GM18526 (cell line): ENCODE results near the gene UGT1A8.

ENCODE experiments used
- POLR2A ChIP-seq: IDR thresholded peaks from 3 replicates; pipeline ENCODE4 v1.6.1; 2011; ENCODE audit not compliant: insufficient read length; ENCODE audit errors: extremely low read depth

UGT1A8 gene

DNA sequence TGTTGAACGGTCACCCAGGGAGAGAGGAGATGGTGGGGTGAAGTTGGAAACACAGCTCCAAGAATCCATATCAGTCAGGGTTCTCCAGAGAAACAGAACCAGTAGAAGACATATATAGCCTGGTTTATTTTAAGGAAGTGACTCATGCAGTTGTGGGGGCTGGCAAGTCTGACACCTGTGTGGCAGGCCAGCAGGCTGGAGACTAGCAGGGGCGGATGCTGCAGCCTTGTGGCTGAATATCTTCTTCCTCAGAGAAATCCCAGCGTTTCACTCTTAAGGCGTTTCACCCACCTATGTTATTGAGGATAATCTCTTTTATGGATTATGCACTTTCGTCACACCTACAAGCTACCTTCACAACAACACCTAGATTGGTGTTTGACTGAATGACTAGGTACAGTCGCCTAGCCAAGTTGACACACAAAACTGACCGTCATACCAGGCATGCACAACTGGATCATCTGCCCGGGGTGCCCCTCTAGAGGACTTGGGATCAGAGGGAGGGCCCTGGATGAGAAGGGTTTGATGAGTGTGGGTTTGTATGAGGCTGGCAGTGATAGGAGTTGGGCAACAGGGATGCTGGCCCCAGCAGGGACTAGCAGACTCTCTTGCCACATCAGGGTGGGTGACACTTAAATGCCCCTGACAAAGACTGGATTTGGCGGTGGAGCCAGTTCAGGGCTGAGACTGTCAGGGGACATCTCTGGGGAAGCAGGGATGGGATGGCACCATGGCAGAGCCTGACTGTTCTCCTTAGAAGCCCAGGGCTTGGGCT lies 184.1 kb downstream of the UGT1A8 start:
- no peak for TF ChIP-seq POLR2A

GRCh38 chr2:233802132-233802815 lies 184.8 kb downstream of the UGT1A8 start:
- TF ChIP-seq POLR2A = no peak

DNA sequence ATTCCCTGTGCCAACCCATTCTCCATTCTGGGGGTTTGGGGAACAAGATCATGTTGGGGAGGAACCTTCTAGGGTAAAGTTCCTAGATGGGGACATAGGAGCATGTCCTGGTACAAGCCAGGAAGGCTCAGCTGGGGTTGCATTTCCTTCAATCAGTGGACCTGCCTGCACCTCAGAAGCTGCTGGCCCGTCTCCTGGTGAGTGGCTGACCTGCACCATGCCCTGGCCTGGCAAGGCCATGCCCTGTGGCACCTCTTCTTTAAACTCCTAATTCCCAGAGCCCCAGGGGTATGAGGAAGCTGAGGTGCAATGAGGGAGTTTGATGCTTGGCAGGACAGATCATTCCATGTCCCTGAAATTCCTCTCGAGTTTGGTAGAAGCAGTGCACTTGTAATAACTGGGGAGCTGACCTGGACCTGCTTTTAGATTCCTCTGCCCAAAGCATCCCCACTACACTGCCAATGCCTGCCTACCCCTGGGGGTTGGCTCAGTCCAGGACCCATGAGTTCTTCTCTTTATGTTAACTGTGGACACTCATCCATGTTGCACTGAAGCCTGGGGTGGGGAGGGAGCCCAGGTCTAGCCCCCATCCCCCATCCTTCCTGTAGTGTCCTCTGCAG lies 186.0 kb downstream of the UGT1A8 start:
- no peak for TF ChIP-seq POLR2A

DNA sequence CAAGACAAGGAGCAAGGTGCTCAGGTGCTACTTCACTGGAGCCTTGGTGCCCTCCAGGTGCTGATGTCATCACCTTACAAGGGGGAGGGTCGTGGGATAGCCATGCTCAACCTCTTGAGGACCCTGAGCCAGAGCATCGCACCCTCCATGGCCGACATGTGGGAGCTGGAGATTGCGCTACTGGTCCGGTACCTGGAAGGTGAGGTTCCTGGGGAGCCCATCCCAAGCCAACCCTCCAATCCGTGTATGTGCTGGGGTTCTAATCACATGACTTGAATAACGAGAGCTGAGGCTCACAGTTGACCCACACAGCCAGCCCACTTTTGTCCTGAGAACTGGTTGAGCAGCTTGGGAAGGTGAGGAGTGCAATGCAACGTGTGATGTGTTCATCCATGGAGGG lies 186.6 kb downstream of the UGT1A8 start:
- no peak for TF ChIP-seq POLR2A

DNA sequence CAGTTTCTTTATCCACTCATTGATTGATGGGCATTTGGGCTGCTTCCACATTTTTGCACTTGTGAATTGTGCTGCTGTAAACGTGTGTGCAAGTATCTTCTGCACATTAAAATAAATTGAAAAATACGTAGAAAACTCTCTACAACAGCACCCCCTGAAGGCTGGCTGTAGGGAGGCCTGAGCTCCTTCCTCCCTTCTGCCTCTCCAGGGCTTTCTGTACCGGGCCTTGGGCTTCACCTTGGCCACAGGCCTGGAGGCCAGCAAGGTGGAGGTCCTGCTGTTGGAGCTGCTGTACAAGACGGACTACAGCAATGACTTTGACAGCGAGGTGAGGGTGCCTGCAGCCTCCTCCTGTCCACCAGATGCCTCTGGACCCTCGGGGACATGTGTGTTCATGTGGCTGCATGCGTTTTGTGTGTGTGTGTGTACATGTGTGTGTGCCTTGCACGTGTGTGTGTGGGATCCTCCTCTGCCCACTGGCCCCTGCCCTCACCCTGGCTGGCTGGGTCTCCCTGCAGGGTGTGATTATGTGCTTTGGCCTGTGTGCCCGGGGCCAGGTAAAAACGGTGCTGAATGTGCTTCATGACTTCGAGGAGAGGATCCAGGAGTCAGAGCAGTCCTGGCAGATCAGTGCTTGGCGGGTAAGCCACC lies 189.9 kb downstream of the UGT1A8 start:
- no peak for TF ChIP-seq POLR2A

- TF ChIP-seq POLR2A = no peak
These were observed 190.8 kb downstream of the UGT1A8 start for GRCh38 chr2:233807966-233808935.

- no peak for TF ChIP-seq POLR2A
These were observed 193.0 kb downstream of the UGT1A8 start for GRCh38 chr2:233810385-233810784.

GRCh38 chr2:233811087-233811486 lies 193.7 kb downstream of the UGT1A8 start:
- no peak for TF ChIP-seq POLR2A

DNA sequence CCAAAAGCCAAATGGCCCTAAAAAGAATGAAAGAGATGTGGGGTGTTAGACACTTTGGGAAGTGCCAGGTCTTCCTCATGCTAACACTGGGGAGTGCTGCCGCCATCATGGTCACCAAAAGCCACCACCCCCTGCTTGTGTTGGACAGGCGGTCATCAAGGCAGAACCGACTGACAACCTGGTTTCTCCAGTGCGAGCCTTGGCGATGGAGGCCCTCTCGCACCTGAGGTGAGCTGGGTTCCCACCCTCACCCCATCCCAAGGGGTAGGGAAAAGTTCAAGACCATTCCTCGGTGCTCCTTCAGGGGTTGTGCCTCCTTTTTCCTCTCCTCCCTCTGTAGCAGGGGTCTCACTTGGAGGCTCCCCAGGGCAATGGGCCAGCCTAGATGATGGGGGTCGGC lies 194.3 kb downstream of the UGT1A8 start:
- no peak for TF ChIP-seq POLR2A

DNA sequence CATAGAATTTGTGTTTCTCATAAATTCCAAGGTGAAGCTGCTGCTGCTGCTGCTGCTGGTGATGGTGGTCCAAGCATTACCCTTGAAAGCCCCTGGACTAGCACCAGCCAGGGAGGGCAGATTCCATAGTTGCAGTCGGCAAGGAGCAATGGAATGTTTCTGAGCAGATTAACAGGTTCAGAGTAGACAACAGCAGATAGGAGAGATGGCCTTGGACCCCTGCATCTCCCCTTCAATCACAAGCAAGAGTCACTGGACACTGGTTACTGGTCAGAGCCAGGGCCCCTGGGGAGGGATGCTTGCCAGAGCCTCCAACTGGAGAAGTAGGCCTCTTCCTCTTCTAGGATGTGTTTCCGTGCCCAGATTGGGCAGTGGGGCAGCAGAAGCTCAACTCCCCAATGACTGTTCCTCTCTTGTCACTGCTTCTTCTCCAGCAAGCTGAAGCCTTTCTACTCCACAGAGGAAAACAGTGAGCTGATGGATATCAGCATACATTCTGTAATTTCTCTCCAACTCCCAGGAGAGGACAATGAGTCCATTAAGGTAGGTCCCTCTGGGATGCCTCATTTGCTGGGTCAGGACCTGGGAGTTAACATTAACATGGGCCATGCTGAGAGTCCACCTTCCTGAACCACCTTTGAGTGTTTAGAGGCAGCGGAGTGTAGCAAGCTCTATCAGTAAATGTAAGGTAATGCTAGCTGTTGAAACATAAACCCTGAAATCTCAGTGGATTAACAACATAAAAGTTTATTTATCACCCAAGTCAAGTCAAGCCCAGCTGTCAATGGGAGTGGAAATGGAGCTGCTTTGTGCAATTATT lies 196.0 kb downstream of the UGT1A8 start:
- no peak for TF ChIP-seq POLR2A

GRCh38 chr2:233814056-233814835 lies 196.8 kb downstream of the UGT1A8 start:
- TF ChIP-seq POLR2A = no peak

DNA sequence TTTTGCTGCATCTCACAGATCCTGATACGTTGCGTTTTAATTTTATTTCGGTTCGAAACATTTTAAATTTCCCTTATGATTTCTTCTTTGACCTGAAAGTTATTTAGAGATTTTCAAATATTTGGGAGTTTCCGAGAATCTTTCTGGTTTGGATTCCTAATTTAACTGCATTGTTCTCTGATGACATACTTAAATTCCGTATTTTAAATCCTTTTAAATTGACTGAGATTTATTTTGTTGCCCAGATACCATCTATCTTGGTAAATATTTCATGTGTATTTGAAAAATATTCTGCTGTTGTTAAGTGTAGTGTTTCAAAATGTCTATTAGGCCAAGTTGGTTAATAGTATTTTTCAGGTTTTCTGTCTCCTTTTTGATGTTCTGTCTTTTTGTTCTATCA lies 198.4 kb downstream of the UGT1A8 start:
- no peak for TF ChIP-seq POLR2A

GRCh38 chr2:233816334-233816733 lies 198.9 kb downstream of the UGT1A8 start:
- no peak for TF ChIP-seq POLR2A
